Ecto neural progenitor cell (in vitro differentiated cells): ENCODE data around the gene NAT9.

ENCODE experiments used
- DNase-seq: peaks from one replicate; pipeline ENCODE4 v3.0.0-alpha.2; 2018; ENCODE audit warnings: low spot score

NAT9 gene

GRCh38 chr17:74728702-74729075 lies 47.5 kb downstream of the NAT9 start:
- no peak for DNase-seq

GRCh38 chr17:74728033-74728701 lies 48.0 kb downstream of the NAT9 start:
- DNase-seq = no peak

GRCh38 chr17:74725111-74725510 lies 51.0 kb downstream of the NAT9 start:
- no peak for DNase-seq

- no peak for DNase-seq
Observed at GRCh38 chr17:74723891-74724290, 52.3 kb downstream of the NAT9 start.

GRCh38 chr17:74722782-74723181 lies 53.4 kb downstream of the NAT9 start:
- DNase-seq = no peak
